ENCODE measurements around the gene PAQR4. TPM values are rescaled to one million over a fixed set of nuclear protein-coding genes. Genes with fewer than 3 reads are reported as not detected.

PAQR4 gene
- total and polyA plus RNA-seq, 5 experiments from 2014 or later, result 0.27 to 0.79 (median 0.44) TPM; not detected in 1

DNA sequence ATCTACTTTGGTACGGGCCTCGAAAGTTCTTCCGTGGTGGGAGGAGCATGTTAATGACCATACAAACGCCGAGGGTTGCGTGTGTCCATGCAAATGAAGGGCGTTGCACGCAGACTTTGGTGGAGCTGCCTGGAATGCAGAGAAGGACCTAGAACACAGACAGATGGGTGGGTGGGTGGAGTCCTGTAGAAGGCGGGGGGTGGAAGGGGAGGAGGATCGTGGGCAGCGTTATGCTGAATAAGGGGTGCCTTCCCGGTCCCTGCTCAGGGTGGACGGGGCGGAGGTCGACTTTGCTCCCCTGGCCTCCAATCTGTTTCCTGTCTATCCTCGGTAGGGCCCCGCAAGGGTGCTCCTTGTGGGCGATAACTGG is 795 bp upstream of the PAQR4 start:
- Mint-ChIP-seq H3K4me1 (peaks cover 15 to 35% (median 30%) of the 10 kb centered on the region in 4 donors), H3K36me3 (no peaks in the 10 kb centered on the region), H3K27me3 (peaks cover 3 to 51% (median 31%) of the 10 kb centered on the region in 5 donors), H3K27ac (peak overlapping the region in 1 of 10 donors; percentile 15), H3K4me3 (peak overlapping the region; percentile 65 to 83 (median 74)), H3K9me3 (peaks cover 0 to 4% (median 0%) of the 10 kb centered on the region in 9 donors)
- DNase-seq (no peak), ATAC-seq (no peak)
- POLR2A ChIA-PET, result interaction anchor here (2.2 kb wide), 1 partner anchor 12 kb away, joined by 14 read pairs; the partner anchor contains the start of gene PKMYT1

DNA sequence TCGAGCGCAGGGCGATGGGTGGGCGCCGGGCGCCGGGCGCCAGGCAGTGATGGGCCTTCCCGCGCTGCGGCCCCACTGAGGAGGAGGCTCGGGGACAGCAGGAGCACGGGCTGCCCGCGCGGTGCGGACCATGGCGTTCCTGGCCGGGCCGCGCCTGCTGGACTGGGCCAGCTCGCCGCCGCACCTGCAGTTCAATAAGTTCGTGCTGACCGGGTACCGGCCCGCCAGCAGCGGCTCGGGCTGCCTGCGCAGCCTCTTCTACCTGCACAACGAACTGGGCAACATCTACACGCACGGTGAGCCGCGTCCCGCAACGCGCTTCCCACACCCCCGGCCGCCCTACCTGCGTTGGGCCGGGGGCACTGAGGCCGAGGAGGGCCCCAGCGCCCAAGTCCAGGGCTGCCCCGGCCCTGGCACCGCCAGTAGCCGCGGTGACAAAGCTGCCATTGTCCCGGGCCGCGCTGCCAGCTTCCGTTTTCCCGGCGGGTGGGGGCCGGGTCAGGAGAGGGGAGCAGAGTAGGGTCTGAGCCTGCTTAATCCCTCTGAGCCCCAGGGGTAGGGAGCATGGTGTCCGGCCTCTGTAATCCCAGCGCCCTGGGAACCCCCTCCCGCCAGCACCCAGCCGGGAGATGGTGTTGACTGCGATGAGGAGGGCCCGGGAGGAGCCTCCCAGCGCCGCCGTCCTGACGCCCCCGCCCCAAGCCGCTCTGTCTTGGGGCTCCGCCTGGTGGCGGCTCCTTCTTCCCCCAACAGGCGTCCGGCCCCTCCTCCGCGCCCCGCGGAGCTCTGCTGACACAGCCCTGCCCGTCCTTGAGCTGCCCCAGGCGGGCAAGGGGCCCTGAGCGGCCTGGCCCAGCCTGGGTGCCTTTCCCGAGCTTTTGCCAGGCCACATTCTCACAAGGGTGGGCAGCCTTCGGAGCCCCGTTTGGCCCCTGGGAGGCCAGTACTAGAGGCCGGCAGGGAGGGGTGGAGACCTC is 685 bp downstream of the PAQR4 start:
- Mint-ChIP-seq H3K36me3 (no peaks in the 10 kb centered on the region), H3K27ac (no peak overlapping the region), H3K4me1 (peaks cover 10 to 28% (median 21%) of the 10 kb centered on the region in 4 donors), H3K27me3 (peaks cover 3 to 42% (median 24%) of the 10 kb centered on the region in 5 donors), H3K4me3 (peak overlapping the region; percentile 14 to 66 (median 54)), H3K9me3 (peaks cover 0 to 4% (median 0%) of the 10 kb centered on the region in 9 donors)
- ATAC-seq, result peak; percentile 41 to 69
- DNase-seq, result peak in 9 of 10 donors; percentile 32 to 72 (median 51)
- POLR2A ChIA-PET, result interaction anchor here (1.7 kb wide), 1 partner anchor 11 kb away, joined by 5 read pairs; the partner anchor contains the start of gene PKMYT1

DNA sequence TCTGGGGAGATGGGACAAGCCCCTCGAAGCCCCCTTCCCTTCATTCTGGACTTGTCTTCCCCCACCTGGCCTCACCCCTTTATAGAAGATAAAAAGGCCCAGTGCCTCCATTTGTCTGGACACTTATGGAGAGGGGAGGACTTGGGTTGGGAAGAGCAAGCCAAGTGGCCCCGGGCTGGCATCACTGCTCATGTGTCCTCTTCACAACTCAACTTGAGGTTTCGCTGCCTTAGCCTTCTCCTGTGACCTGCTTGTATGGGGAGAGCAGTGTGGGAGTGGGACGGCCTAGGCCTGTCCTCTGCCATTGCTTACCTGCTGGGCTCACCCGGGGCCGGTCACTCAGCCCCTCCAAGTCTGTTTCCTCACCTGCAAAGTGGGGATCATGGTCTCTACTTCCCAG is 1.4 kb downstream of the PAQR4 start:
- peaks cover 0 to 4% (median 0%) of the 10 kb centered on the region in 9 donors for H3K9me3 Mint-ChIP-seq
- H3K4me1 Mint-ChIP-seq, result peaks cover 10 to 22% (median 15%) of the 10 kb centered on the region in 4 donors
- POLR2A ChIA-PET, result interaction anchor here (1.1 to 1.7 kb wide), 2 partner anchors 10 to 59 kb away, joined by 3 to 5 read pairs; partner anchors contain the start of genes FLYWCH1 and PKMYT1
- H3K27me3 Mint-ChIP-seq, result peaks cover 3 to 40% (median 24%) of the 10 kb centered on the region in 5 donors
- no peaks in the 10 kb centered on the region for H3K36me3 Mint-ChIP-seq
- ATAC-seq (no peak), DNase-seq (no peak)
- no peak overlapping the region for H3K27ac Mint-ChIP-seq
- H3K4me3 Mint-ChIP-seq, result peak overlapping the region; percentile 28 to 67 (median 52)

DNA sequence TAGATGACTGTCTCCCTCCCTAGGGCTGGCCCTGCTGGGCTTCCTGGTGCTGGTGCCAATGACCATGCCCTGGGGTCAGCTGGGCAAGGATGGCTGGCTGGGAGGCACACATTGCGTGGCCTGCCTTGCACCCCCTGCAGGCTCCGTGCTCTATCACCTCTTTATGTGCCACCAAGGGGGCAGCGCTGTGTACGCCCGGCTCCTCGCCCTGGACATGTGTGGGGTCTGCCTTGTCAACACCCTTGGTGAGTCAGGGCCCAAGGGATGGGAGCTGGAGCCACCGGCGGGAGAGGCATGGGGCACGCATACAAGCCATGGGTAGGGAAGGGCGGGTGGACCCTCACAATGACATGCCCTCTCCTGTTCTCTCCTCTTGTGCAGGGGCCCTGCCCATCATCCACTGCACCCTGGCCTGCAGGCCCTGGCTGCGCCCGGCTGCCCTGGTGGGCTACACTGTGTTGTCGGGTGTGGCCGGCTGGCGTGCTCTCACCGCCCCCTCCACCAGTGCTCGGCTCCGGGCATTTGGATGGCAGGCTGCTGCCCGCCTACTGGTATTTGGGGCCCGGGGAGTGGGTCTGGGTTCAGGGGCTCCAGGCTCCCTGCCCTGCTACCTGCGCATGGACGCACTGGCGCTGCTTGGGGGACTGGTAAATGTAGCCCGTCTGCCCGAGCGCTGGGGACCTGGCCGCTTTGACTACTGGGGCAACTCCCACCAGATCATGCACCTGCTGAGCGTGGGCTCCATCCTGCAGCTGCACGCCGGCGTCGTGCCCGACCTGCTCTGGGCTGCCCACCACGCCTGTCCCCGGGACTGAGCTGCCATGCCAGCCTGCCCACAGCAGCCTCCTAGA is 2.2 kb downstream of the PAQR4 start:
- POLR2A ChIA-PET, result interaction anchor here (0.7 to 1.1 kb wide), 2 partner anchors 60 kb away, joined by 3 to 4 read pairs; partner anchors contain the start of gene FLYWCH1
- peaks cover 0 to 4% (median 0%) of the 10 kb centered on the region in 9 donors for H3K9me3 Mint-ChIP-seq
- peaks cover 9 to 20% (median 14%) of the 10 kb centered on the region in 4 donors for H3K4me1 Mint-ChIP-seq
- H3K36me3 Mint-ChIP-seq, result no peaks in the 10 kb centered on the region
- peaks cover 3 to 40% (median 24%) of the 10 kb centered on the region in 5 donors for H3K27me3 Mint-ChIP-seq
- H3K27ac Mint-ChIP-seq, result no peak overlapping the region
- no peak for DNase-seq
- peak overlapping the region in 7 of 10 donors; percentile 15 to 67 (median 60) for H3K4me3 Mint-ChIP-seq
- no peak for ATAC-seq

DNA sequence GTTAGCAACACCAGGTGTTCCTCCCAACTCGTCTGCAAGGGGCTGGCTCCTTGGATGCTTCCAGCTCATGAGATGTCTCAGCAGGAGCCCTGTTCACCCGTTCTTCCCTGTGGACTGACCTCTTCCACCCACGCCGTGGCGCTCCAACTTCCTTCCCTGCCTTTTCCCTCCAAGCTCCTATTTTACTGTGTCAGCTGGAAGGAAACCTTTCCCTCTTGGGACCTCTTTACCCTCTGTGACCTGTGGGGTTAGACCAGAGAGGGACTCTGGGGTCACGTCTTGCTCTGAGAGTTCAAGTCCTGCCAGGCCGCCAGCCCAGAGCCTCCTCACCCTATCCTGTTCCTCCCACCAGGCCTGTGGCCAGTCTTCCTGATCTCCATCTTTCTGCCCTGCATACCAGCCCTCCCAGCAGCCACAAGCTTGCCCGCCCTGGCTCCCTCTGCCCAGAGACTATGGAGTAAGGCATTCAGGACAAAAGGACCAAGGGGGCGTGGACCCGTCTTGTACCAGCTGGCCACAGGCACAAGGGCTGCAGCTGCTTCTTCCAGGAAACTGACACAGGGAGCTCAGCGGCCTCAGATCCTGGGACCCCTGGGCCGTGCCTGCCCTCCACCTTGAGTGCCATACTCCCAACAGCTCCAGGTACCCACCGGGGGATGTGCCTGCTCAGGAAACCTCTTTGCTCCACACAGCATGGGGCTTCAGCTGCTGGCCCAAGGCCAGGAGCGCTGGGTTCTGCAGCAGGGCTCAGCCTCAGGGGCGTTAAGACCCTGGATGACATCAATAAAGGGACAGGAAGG is 3.0 kb downstream of the PAQR4 start:
- peak overlapping the region in 5 of 10 donors; percentile 33 to 69 (median 42) for H3K4me3 Mint-ChIP-seq
- DNase-seq (no peak), ATAC-seq (no peak)
- peak overlapping the region in 1 of 10 donors; percentile 34 for H3K27ac Mint-ChIP-seq
- POLR2A ChIA-PET, result interaction anchor here (0.7 to 1.1 kb wide), 2 partner anchors 59 to 61 kb away, joined by 3 to 4 read pairs; partner anchors contain the start of gene FLYWCH1
- H3K36me3 Mint-ChIP-seq, result no peaks in the 10 kb centered on the region
- peaks cover 3 to 40% (median 24%) of the 10 kb centered on the region in 5 donors for H3K27me3 Mint-ChIP-seq
- peaks cover 9 to 20% (median 14%) of the 10 kb centered on the region in 4 donors for H3K4me1 Mint-ChIP-seq
- H3K9me3 Mint-ChIP-seq, result peaks cover 0 to 4% (median 0%) of the 10 kb centered on the region in 9 donors

DNA sequence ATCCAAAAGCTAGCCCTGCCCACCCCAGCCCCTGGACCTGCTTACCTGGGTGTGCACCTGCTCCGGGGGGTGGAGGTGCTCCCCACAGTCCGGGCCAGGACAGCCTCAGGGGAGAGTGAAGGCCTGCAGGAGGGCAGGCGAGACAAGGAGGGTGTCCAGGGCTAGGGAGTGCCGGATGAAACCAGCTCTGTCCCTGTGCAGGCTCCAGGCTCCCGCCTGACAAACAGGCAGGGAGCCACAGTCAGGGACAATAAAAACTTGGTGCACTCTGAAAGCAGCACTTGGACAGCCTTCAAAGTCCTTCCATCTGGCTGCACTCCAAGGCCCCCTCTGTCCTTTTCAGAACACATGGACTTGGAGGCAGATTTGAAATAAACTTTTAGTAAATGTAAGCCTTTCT is 3.9 kb downstream of the PAQR4 start:
- DNase-seq, result no peak
- H3K27me3 Mint-ChIP-seq, result peaks cover 3 to 34% (median 20%) of the 10 kb centered on the region in 5 donors
- H3K9me3 Mint-ChIP-seq, result peaks cover 0 to under 1% (median 0%) of the 10 kb centered on the region in 9 donors
- H3K36me3 Mint-ChIP-seq, result no peaks in the 10 kb centered on the region
- POLR2A ChIA-PET, result no interaction called here
- peaks cover 7 to 15% (median 12%) of the 10 kb centered on the region in 4 donors for H3K4me1 Mint-ChIP-seq
- ATAC-seq, result no peak
- H3K27ac Mint-ChIP-seq, result no peak overlapping the region
- H3K4me3 Mint-ChIP-seq, result no peak overlapping the region

DNA sequence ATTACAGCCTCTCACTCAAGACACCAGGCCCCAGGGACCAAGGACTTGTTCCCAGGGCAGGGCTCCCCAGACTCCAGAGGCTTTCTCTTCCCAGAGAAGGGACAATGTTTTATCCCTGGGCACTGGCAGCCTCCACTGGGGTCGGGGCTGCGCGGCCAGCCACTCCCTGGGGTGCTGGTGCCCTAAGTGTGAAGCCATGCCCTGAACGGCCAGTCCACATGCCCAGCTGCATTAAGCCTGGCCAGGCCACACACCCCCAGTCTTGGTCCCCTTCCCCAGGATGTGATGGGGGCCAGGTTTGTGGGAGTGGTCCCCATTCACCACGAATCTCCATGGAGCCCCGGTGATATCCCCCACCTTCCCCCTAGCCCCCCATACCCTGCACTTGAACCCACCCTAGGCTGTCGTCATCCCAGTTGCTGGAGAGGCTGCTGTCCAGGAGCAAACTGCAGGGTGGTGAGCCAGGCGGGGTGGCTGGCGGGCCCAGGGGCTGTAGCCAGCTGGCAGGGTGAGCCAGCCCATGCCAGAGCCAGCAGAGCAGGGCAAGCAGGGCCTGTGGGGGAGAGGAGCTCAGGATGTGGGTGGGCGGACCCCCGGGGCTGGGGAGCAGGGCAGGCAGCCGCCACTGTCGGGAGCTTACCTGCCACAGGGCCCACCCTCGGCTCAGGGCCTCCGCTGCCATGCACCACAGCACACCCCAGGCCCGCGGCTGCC is 4.6 kb downstream of the PAQR4 start:
- Mint-ChIP-seq H3K4me1 (peaks cover under 1 to 8% (median 6%) of the 10 kb centered on the region in 4 donors), H3K9me3 (no peaks in the 10 kb centered on the region), H3K27ac (no peak overlapping the region), H3K27me3 (peaks cover 0 to 28% (median 14%) of the 10 kb centered on the region in 5 donors), H3K4me3 (no peak overlapping the region), H3K36me3 (no peaks in the 10 kb centered on the region)
- POLR2A ChIA-PET, result no interaction called here
- DNase-seq, result no peak
- ATAC-seq, result no peak

DNA sequence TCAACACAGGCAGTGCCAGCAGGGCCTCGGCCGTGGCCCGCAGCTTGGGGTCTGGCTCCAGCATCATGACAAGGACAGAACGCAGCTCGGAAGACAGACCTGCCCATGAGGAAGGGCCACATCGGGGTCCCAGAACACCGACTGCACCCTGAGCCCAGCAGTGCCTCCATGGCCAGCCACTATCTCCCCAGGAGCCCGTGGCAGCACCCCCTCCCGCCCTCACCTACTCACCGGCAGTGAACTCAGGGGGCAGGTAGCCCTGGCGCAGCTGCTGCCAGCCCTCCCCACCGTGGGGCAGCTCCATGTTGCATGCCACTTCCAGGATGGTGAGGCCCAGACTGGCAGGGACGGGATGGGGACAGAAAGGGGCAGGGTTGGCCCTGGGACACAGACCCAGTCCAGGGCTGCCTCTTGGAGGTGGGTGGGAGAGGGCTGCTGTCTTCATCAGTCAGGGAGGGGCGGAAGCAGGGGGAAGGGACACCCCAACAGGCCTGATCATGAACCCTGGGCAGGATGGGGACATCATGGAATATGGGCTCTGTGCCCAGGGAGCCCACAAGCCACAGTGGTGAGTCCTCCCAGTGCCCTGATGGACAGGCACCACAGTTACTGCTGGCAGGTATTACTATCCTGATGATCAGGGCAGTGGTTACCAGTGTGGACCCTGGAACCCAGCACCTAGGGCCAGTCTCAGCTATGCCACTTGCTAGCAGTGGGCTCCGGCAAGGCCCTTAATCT is 5.3 kb downstream of the PAQR4 start:
- no peaks in the 10 kb centered on the region for H3K36me3 Mint-ChIP-seq
- POLR2A ChIA-PET, result no interaction called here
- no peak overlapping the region for H3K27ac Mint-ChIP-seq

DNA sequence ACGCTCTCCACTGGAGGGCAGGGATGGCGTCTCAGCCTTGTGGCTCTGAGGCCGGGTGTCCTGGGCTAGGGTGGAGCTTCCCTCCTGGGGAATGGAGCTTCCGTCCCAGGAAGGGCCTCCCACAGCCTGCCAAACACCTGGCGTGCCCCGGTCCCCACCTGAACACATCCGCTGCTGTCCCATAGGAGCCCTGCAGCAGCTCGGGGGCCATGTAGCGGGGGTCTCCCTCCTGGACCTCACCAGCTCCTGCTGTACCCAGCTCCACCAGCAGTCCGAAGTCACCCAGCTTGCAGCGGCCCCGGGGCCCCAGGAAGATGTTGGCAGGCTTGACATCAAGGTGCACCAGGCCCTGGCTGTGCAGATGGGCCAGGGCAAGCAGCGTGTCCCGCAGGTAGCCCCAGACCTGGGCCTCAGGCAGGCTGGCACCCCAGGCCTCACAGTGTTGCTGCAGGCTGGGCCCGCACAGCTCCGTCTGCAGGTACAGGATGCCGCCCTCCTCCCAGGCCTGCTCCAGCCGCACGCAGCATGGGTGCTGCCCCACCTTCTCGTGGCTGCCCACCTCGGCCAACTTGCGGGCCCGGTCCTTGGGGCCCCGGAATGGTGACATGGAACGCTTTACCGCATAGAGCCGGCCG is 6.1 kb downstream of the PAQR4 start:
- H3K36me3 Mint-ChIP-seq, result no peaks in the 10 kb centered on the region
- peaks cover 0 to 27% (median 14%) of the 10 kb centered on the region in 5 donors for H3K27me3 Mint-ChIP-seq
- no peak overlapping the region for H3K4me3 Mint-ChIP-seq
- no peaks in the 10 kb centered on the region for H3K9me3 Mint-ChIP-seq
- H3K27ac Mint-ChIP-seq, result no peak overlapping the region
- H3K4me1 Mint-ChIP-seq, result peaks cover 0 to 8% (median 5%) of the 10 kb centered on the region in 4 donors
- DNase-seq, result no peak
- ATAC-seq, result no peak
- POLR2A ChIA-PET, result no interaction called here

More for the DNA sequence above, 5.3 kb downstream of the PAQR4 start:
- ATAC-seq (no peak), DNase-seq (no peak)
- peaks cover 0 to 7% (median 5%) of the 10 kb centered on the region in 4 donors for H3K4me1 Mint-ChIP-seq
- no peak overlapping the region for H3K4me3 Mint-ChIP-seq
- peaks cover 0 to 28% (median 14%) of the 10 kb centered on the region in 5 donors for H3K27me3 Mint-ChIP-seq
- no peaks in the 10 kb centered on the region for H3K9me3 Mint-ChIP-seq

DNA sequence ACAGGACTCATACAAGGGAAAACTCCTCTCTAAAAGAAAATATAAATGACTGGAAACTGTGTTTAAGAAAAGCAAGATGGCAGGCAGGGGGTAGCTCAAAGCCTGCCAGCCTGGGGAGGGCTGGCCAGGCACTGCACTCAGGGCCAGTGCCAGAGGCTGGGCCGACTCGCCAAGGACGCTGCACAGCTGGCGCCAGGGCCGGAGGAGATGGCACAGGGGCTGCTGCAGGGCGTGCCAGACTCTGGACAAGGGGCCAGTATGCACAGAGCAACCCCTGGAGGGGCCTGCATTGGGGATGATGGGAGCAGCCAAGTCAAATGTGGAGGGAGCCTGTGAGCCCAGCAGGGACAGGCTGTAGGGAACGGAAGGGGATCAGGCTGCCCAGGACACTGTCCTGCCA is 7.1 kb downstream of the PAQR4 start:
- DNase-seq, result no peak

More for the DNA sequence above, 7.1 kb downstream of the PAQR4 start:
- Mint-ChIP-seq H3K27me3 (peaks cover 0 to 17% (median 8%) of the 10 kb centered on the region in 5 donors), H3K9me3 (no peaks in the 10 kb centered on the region), H3K36me3 (no peaks in the 10 kb centered on the region), H3K27ac (no peak overlapping the region), H3K4me3 (no peak overlapping the region), H3K4me1 (peaks cover 4 to 7% (median 5%) of the 10 kb centered on the region in 4 donors)
- POLR2A ChIA-PET, result no interaction called here
- no peak for ATAC-seq

All from naive thymus-derived CD8-positive, alpha-beta T cell (primary cell).